ENCODE results near the gene PRSS21.
A peak's percentile ranks its signal among the peaks of the same experiment; 100 is the strongest.

PRSS21 gene

DNA sequence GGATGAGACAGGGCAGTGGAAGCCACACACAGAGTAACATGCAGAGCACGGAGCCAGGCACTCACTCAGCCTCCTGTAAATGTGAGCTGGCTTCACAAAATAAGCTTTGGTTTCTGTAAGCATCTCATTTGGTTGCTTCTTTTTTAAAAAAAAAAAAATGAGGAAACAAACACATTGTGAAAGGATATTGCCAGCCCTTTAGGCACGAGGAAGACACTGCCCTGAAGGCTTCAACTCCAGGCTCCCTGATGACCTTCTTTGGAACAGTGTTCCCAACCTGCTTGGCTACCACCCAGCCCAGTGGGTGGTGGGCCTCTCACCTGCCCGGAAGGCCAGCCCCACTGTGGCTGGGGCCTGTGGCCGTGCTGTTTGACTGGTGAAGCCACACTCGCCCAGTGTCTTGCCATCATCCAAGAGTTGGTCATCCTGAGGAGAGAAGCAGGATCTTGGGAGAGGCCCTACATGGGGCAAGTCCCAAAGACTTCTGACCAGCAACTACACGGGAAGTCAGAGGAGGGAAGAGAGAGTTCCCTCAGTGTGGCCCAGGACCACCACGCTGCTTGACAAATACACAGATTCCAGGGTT, 41.8 kb upstream of the PRSS21 start:
- peaks cover 29% of the 10 kb centered on the region for H3K36me3 ChIP-seq (ENCODE audit: control insufficient read depth, insufficient read depth, low read length)
- TF ChIP-seq, protein P1, sequence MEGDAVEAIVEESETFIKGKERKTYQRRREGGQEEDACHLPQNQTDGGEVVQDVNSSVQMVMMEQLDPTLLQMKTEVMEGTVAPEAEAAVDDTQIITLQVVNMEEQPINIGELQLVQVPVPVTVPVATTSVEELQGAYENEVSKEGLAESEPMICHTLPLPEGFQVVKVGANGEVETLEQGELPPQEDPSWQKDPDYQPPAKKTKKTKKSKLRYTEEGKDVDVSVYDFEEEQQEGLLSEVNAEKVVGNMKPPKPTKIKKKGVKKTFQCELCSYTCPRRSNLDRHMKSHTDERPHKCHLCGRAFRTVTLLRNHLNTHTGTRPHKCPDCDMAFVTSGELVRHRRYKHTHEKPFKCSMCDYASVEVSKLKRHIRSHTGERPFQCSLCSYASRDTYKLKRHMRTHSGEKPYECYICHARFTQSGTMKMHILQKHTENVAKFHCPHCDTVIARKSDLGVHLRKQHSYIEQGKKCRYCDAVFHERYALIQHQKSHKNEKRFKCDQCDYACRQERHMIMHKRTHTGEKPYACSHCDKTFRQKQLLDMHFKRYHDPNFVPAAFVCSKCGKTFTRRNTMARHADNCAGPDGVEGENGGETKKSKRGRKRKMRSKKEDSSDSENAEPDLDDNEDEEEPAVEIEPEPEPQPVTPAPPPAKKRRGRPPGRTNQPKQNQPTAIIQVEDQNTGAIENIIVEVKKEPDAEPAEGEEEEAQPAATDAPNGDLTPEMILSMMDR (IDR thresholded peaks at IDR 0.05; ENCODE audit: insufficient read depth, low read length, poor library complexity, severe bottlenecking) = no peak
- H3K4me3 ChIP-seq (replicated peaks; ENCODE audit: low read depth, low read length) = no peak overlapping the region
- no peaks in the 10 kb centered on the region for H3K27me3 ChIP-seq (replicated peaks; ENCODE audit: control insufficient read depth, insufficient read depth, low read length)
- no peak for DNase-seq (ENCODE audit: extremely low read depth, insufficient read length)

- no peaks in the 10 kb centered on the region for H3K27me3 ChIP-seq (replicated peaks; ENCODE audit: control insufficient read depth, insufficient read depth, low read length)
- TF ChIP-seq, protein P1 (IDR thresholded peaks at IDR 0.05; ENCODE audit: insufficient read depth, low read length, poor library complexity, severe bottlenecking) = no peak
- H3K4me3 ChIP-seq (replicated peaks; ENCODE audit: low read depth, low read length) = peak overlapping the region; percentile 77
- no peak for DNase-seq (ENCODE audit: extremely low read depth, insufficient read length)
- H3K36me3 ChIP-seq (ENCODE audit: control insufficient read depth, insufficient read depth, low read length) = peaks cover 24% of the 10 kb centered on the region
These were observed 41.1 kb upstream of the PRSS21 start for GRCh38 chr16:2775765-2776499.

GRCh38 chr16:2776500-2777139, 40.4 kb upstream of the PRSS21 start:
- DNase-seq (ENCODE audit: extremely low read depth, insufficient read length) = peak; percentile 63
- Histone ChIP-seq H3K4me3 (replicated peaks; ENCODE audit: low read depth, low read length) (peak overlapping the region; percentile 77), H3K27me3 (replicated peaks; ENCODE audit: control insufficient read depth, insufficient read depth, low read length) (no peaks in the 10 kb centered on the region), H3K36me3 (ENCODE audit: control insufficient read depth, insufficient read depth, low read length) (peaks cover 19% of the 10 kb centered on the region)
- TF ChIP-seq, protein P1 (IDR thresholded peaks at IDR 0.05; ENCODE audit: insufficient read depth, low read length, poor library complexity, severe bottlenecking) = no peak

DNA sequence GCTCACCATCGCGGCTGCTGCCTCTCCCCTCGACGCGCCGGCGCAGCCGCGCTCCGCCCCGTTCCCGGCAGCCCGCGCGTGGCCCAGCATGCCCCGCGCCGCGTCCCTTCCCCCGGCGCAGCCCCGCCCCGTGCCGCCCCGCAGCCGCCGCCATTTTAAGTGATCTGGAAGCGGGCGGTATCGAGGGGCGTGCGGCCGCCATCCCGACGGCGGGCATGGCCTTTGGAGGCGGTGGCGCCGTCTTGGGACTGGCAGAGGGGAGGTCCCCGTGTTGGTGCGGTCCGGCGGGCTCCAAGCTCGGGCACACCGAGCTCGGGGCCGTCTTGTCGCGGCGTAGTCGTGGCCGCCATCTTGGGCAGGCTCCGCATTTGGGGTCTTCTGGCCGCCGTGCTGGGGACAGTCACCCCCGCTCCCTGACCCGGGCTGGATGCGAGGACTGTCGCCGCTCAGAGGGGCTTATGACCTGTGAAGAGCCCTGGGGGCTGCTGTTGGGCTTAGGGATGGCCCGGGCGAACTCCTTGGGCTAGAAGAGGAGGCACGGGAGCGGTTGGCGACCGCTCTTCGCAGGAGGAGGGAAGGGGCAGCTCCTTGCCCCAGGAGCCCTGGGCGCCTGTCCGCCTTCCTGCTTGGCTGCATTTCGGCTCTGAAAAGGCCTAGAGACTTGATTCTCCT, 39.7 kb upstream of the PRSS21 start, which contains the start of gene ELOB:
Gene ELOB, minus strand, starts transcription at position 50 of the 672 bp plus-strand sequence. Its CDS starts 41 bp downstream, at position 9.
- H3K27me3 ChIP-seq (replicated peaks; ENCODE audit: control insufficient read depth, insufficient read depth, low read length) = no peaks in the 10 kb centered on the region
- peaks cover 14% of the 10 kb centered on the region for H3K36me3 ChIP-seq (ENCODE audit: control insufficient read depth, insufficient read depth, low read length)
- TF ChIP-seq, protein P1 (IDR thresholded peaks at IDR 0.05; ENCODE audit: insufficient read depth, low read length, poor library complexity, severe bottlenecking) = no peak
- DNase-seq (ENCODE audit: extremely low read depth, insufficient read length) = peak; percentile 92
- peak within 1 kb of the TSS; percentile 97 for H3K4me3 ChIP-seq (replicated peaks; ENCODE audit: low read depth, low read length)

- DNase-seq (ENCODE audit: extremely low read depth, insufficient read length) = no peak
- Histone ChIP-seq H3K27me3 (replicated peaks; ENCODE audit: control insufficient read depth, insufficient read depth, low read length) (no peaks in the 10 kb centered on the region), H3K36me3 (ENCODE audit: control insufficient read depth, insufficient read depth, low read length) (peaks cover 9% of the 10 kb centered on the region), H3K4me3 (replicated peaks; ENCODE audit: low read depth, low read length) (peak overlapping the region; percentile 97)
- TF ChIP-seq, protein P1 (IDR thresholded peaks at IDR 0.05; ENCODE audit: insufficient read depth, low read length, poor library complexity, severe bottlenecking) = no peak
These were observed 39.0 kb upstream of the PRSS21 start for GRCh38 chr16:2777903-2778629.
